Medulla oblongata (tissue), 1 donor: ENCODE data around the gene FBN3.
"Not testable (repeated sequence)": the region's sequence is repeated elsewhere in the genome, so short reads cannot be mapped to it uniquely, and the experiment has no call there.

Source experiments
- DNase-seq: peaks from one replicate; pipeline ENCODE4 v3.0.0-alpha.2; 2015; ENCODE audit errors: extremely low spot score

Gene FBN3

DNA sequence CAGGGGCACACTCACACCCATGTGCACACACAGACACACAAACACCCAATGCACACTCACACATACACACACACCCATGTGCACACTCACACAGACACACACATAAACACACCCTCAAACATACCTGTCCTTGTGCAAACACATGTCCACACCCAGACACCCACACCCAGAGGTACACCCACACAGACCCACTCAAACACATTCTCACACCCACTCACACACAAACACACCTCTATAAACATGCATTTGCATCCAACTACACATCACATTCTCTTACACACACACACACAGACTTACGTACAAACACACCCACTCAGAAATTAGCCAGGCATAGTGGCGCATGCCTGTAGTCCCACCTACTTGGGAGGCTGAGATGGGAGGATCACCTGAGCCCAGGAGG is 31.4 kb downstream of the FBN3 start:
- no peak for DNase-seq

DNA sequence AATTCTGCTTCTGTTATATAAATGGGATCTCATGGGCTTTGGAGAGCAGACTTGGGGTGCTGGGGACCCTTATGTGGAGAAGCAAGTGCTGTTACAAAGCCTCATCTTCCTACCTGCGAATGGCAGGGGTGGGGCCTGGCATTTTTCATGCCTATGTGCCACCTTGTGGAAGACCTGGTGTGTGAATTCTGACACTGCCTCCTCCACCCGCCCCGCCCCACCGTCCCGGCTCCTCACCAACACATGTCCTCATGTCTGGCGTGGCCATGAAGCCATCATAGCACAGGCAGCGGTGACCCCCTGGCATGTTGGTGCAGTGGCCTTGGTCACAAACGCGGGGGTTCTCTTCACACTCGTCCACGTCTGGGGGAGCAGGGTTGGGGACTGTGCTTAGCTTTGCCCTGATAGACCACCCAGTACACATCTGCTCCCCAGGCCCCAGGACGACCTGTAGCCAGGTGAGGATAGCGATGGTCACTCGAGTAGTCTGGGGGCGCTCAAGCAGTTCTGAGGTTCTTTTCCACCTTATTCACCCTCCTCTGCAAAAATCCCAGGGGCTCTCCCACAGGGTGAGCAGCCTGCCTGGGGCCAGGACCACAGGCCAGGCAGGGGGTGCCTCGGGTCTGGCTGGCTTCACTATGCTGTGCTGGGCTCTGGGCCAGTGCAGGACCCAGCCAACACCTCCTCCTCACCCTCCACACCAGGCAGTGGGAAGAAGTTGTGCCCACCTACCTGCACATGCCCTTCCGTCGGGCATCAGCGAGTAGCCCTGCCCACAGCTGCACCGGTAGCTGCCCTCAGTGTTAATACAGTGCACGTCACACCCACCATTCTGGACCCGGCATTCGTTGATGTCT is 32.7 kb downstream of the FBN3 start:
- no peak for DNase-seq

DNA sequence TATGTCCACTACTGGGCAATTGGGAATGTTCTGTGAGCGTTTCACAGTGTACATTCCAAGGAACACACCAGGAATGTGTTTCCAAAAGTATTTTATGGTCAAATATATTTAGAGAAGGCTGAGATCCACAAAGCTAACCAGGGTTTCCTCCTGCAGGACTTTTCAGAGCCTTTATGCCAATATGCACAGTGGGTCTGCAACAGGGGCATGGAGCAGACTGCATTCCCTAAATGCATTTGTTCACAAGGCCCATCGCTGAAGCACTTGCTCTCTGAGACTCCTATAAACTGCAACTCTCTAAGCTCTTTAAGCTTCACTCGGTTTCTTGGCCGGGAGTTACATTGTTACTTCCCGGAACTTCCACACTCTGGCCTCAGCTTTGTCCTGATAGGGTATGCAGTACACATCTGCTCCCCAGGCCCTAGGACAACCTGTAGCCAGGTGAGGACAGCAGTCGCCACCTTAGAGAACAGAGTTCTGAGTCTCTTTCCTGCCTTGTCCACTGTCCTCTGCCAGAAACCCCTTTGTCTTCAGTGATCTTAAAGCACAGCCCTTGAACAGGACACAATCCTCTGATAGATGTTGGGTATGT is 33.5 kb downstream of the FBN3 start:
- DNase-seq: no peak

DNA sequence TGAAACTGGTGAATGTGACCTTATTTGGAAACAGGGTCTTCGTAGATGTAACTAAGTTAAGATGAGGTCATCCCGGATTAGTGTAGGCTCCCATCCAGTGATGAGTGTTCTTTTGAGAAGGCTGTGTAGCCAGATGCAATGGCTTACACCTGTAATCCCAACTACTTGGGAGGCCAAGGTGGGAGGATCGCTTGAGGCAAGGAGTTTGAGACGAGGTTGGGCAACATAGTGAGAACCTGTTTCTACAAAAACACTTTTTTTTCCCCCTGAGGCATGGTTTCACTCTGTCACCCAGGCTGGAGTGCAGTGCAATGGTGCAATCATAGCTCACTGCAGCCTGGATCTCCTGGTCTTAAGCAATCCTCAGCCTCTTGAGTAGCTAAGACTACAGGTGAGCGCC is 36.4 kb downstream of the FBN3 start:
- DNase-seq: no peak

DNA sequence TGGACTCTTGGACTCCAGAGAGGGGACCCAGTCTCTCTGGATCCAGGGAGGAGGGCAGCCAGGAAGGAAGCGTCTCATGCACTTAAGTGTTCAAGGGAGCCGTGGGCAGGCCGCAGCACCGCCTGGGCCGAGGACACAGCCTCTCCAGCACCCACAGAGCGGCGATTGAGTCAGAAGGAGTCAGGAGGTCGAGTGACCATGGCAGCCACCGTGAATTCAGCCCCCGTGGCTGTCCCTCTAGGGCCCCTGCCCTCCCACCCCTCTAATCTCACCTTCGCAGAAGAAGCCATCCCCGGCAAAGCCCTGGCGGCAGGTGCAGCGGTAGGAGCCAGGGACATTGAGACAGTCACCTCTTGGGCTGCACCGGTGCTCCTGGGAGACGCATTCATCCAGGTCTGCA is 38.0 kb downstream of the FBN3 start:
- no peak for DNase-seq

DNA sequence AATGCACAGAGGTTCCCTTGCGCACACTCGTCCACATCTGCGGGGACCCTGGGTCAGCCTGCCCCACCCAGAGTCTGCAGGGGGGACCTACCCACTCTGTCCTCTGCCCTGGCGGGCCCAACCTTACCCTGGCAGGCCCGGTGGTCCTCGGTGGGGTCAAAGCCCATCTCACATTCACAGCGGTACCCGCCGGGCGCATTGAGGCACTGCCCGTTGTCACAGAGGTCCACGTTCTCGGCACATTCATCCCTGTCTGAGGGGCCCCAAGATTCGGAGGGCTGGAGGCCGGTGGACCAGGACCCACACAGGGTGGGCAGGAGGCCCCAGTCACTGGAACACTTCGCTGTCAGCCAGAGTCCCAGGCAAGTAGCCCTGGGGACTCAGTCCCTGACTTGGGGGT is 38.5 kb downstream of the FBN3 start:
- no peak for DNase-seq

DNA sequence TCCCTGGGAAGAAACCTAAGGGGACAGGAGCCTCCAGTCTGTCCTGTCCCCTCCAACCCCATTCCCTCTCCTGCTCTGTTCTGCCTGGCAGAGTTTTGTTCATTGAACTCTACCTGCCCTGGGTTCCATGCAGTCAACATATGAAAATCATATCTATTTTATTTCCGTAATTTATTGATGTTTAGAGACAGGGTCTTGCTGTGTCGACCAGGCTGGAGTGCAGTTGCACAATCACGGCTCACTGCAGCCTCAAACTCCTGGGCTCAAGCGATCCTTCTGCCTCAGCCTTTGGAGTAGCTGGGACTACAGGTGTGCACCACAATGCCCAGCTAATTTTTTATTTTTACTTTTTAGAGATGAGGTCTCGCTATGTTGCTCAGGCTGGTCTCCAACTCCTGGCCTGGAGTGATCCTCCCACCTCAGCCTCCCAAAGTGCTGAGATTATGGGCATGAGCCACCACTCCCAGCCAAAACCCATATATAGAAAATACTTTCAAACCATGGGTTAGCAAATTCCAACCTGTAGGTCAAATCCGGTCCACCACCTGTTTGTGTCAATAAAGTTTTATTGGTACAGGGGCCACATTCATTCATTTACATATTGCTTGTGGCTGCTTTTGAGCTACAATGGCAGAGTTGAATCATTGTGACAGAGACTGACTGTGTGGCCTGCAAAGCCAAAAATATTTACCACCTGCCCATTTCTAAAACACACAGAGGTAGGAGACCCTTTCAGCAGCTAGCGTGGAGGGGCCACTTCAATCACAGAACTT is 39.3 kb downstream of the FBN3 start:
- no peak for DNase-seq

DNA sequence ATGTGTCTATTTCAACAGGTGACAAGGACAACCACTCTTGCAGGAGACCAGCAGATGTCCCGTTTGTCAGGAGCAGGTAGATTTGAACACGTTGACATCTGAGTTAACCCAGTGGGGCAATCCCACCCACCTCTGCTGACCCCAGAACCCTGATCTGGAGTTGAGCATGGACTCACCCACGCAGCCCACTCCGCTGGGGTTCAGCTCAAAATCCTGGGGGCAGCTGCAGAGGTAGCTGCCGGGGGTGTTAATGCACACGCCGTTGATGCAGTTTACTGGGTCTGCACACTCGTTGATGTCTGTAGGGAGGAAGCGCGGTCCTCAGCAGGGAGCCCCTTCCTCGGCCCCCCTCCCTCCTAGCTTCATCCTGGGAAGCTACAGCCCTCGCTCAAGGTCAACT is 39.9 kb downstream of the FBN3 start:
- DNase-seq: no peak

DNA sequence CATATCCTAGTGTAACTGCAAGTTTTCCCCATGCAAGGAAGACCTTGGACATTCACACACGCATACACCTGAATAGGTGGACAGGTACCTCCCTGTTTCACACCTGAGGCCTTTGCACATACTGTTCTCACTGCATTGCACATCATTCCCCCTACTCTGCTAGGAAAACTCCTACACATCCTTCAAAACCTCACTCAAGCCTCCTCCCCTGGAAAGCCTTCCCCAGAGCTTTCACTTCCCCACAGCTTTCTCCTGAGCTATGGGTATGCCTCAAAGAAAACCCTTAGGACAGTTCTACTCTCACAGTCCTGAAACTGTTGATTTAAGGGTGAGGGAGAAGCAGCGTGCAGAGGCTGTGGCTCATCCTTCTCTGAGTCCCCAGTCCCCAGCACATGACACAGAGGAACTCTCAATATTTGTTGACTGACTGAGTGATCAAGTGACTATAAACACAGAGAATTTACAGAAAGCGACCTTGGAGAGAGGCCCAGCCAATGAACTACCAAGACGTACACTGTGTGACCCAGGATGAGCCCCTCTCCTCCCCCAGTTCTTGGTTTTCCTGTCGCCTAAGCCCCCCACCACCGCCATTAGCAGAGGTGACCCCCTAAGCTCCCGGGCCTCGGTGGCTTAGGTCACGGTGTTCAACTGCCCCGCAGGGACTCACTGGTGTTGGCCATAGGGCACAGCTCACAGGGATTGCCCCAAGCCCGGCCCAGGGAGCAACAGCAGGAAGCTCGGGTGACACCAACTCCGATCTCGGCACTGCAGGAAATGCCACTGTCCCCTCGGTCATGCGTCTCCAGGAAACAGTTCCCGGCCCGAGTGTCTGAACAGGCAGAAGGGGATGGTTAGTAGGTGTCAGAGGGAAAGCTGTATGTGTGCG is 40.6 kb downstream of the FBN3 start:
- no peak for DNase-seq

DNA sequence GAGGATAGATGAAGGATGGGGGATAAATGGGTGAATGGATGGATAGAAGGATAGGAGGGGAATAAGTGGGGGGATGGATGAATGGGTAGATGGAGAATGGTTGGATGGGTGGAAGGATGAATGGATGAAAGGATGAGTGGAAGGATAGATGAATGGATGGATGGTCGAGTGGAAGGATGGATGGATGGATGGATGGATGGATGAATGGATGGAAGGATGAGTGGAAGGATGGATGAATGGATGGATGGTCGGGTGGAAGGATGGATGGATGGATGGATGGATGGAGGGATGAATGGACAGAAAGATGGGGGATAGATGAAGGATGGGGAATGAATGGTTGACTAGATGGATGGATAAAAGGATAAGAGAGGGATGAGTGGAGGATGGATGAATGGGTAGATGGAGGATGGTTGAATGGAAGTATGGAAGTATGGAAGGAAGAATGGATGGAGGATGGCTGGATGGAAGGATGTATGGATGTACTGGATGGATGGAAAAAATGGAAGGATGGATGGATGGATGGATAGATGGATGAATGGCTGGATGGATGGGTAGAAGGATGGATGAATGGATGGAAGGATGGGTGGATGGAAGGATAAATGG is 42.0 kb downstream of the FBN3 start:
- DNase-seq: no peak

DNA sequence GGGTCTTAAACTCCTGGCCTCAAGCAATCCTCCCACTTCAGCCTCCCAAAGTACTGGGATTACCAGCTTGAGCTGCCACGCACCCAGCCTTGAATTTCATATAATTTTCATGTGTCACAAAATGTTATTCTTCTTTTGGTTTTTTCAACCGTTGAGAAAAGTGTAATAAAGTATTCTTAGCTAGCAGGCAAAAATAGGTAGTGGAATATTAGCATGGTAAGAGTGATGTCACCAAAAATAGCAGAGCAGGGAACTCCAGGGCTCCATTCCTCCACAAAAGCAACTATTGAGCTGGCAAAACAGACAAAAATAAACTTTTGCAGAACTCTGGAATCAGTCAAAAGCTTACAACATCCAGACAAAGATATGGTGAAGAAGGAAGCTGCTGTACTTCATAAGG is 43.9 kb downstream of the FBN3 start:
- no peak for DNase-seq

DNA sequence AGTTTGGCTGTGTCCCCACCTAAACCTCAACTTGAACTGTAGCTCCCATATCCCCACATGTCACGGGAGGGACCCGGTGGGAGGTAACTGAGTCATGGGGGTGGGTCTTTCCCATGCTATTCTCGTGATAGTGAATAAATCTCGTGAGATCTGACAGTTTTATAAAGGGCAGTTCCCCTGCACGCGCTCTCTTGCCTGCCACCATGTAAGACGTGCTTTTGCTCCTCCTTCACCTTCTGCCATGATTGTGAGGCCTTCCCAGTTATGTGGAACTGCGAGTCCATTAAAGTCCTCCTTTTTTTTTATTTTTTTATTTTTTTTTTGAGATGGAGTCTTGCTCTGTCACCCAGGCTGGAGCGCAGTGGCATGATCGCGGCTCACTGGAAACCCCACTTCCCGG is 47.5 kb downstream of the FBN3 start:
- DNase-seq: not testable (repeated sequence)

DNA sequence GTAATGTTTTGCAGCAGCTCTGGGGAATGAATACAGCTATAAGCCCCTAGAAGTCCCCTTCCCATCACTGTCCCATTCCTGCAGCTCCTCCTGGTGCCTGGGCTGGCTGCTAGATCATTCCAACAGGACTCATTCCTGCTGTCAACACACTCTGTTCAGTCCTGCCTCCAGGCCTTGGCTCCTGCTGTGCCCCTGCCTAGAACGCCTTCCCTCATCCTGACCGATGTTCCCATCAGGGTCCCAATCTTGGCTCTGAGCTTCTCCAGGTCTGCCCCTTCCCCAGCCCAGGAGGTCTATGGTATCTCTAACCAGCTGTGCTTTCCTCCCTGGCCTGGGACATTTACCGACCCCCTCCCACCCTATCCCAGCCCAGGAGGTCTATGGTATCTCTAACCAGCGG is 48.1 kb downstream of the FBN3 start:
- no peak for DNase-seq

DNA sequence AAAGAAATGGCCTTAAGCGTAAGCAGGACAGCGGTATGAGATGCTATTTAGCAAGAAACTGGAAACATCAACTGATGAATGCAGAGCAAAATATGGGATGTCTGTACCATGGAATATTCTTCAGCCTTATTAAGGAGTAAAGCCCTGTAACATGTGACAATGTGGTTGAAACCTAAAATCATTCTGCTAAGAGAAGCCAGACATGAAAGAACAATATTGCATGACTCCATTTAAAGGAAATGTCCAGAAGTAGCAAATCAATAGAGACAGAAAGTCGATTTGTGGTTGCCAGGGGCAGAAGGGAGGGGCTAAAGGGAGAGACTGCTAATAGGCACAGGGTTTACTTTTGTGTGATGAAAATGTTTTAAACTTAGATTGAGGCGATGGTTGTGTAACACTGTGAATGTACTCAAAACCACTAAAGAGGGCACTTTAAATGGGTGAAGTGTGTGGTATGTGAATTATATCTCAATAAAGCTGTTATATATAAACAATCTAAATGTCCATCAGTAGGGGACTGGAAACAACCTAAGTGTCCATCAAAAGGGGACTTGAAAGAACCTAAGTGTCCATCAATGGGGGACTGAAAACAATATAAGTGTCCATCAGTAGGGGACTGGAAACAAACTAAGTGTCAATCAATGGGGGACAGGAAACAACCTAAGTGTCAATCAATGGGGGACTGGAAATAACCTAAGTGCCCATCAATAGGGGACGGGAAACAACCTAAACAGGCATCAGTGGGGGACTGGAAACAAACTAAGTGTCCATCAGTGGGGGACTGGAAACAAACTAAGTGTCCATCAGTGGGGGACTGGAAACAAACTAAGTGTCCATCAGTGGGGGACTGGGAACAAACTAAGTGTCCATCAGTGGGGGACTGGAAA is 51.5 kb downstream of the FBN3 start:
- DNase-seq: no peak

DNA sequence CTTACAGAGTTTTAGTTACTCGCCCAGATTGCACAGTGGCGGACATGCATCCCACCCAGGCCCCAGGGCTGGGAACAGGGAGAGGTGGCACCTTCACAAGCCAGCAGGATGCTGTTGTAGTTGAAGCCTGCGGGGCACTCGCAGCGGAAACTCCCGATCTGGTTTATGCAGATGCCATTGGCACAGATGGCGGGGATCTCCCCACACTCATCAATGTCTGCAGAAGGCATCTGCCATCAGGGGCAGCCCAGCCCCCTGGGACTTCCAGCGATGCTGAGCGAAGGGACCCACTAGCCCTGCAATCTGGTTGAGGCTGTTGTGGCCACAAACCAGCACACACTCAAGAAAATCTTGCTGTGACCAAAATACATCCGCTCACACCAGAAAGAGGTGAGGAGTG is 52.2 kb downstream of the FBN3 start:
- no peak for DNase-seq

DNA sequence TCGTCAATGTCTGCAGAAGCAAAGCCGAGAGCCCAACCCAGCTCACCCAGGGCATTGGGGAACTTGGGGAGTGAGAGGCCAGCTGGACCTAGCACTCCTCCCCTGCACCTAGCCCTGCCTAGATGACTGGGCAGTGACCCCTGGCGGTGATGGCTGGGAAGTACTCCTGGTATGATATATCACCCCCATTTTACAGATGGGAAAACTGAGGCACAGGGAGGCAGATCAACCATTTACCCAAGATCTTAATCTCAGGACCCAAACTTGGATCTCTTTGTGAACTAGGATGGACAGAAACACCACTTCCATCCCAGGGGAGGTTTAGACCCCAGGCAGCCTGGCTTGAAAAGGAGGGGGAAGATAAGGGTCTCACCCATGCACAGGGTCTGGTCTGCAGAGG is 53.3 kb downstream of the FBN3 start:
- DNase-seq: no peak

DNA sequence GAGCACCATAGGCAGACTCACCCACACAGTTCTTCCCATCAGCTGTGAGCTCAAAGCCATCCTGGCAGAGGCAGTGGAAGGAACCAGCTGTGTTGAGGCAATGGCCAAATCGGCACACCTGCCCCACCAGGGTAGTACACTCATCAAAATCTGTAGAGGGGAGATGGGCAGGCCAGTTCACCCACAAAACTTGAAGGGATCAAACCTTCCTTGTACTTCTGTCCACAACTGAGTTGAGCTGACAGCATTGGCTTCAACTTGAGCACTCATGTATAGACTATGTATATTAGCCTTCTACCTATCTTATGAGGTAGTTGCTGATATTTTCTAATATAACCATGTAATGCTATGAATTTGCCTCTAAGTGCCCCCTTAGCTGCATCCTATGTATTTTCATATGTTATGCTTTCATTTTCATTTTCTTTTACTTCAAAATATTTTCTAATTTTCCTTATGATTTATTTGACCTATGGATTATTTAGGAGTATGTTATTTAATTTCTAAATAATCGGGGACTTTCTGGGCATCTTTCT is 54.0 kb downstream of the FBN3 start:
- no peak for DNase-seq

DNA sequence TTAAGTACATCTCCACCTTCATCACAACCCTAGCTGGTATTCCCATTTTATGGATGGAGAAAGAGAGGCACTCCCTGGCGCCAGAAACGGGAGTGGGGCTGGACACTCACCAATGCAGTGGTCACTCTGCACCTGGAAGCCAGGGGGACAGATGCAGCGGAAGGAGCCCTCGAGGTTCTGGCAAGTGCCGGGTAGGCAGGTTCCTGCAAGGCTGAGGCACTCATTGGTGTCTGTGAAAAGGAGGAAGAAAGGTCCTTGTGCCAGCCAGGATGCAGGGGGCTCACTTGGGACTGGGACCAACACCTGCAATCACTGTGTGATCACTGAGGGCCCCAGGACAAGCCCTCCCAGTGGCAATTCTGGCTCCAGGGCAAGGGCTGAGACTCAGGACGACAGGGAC is 55.1 kb downstream of the FBN3 start:
- DNase-seq: no peak

DNA sequence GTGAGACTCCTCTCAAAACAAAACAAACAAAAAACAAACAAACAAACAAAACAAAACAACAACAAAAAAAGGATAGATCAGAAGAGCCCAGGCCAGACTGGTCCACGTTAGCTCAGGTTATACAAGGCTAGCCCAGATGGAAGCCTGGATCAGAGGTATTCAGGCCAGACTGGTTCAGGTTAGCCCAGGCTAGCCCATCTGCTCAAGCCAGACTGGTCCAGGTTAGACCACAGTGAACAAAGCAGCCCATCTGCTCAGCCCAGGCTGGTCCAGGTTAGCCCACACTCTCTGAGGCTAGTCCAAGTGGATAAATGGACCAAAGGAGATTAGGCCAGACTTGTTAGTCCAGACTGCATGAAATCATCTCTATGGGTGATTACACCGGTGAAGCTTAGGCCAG is 55.7 kb downstream of the FBN3 start:
- no peak for DNase-seq

DNA sequence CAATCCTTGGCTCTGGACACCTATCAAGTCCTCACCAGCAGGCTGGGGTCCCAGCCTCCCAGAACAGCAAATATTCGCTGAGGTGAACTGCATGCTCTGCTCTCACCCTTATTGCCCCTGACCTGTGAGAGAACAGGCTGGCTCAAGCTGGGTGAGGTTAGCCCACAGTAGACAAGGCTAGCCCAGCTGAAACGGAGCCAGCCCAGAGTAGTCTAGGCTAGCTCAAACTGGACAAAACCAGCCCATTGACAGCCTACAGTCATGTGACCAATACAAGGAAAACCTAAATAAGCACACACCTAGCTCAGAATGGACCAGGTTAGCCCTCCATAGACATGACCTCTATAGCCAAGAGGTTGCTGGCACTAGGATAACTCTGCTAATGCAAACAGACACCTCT is 58.4 kb downstream of the FBN3 start:
- no peak for DNase-seq
